DLD1 (cell line): Measurements from ENCODE around the gene PIANP.
"Not testable (repeated sequence)": the region's sequence is repeated elsewhere in the genome, so short reads cannot be mapped to it uniquely, and the experiment has no call there.

ENCODE experiments used
- in situ Hi-C: cut with HindIII; loops from 2 replicates; pipeline ENCODE4 v1.10.0; 2017; ENCODE audit warnings: low sequenced_read_pairs

The PIANP gene, protein sequence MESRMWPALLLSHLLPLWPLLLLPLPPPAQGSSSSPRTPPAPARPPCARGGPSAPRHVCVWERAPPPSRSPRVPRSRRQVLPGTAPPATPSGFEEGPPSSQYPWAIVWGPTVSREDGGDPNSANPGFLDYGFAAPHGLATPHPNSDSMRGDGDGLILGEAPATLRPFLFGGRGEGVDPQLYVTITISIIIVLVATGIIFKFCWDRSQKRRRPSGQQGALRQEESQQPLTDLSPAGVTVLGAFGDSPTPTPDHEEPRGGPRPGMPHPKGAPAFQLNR

DNA sequence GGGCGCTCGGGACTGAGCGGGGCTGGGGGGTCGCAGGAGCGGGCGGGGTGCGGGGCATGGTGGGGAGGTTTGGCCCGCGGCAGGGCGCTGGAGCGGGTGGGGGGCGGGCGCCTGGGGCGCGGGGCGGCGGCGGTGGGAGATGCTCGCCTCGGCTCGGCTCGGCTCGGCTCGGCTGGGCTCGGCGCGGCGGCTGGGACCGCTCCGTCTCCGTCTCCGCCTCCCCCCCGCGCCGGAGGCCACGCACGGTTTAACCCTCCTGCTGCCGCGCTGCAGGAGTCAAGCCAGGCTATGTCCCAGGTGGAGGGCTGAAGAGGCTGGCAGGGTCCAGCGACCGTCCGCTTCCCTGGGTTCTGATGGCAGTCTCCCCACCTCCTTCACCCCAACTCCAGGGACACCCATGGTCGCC is at the start of gene PIANP:
PIANP (minus strand) TSS at position 170 of the 406 bp plus-strand sequence. CDS start 2,754 bp downstream, outside the sequence.
- in situ Hi-C loops: no loop called here

DNA sequence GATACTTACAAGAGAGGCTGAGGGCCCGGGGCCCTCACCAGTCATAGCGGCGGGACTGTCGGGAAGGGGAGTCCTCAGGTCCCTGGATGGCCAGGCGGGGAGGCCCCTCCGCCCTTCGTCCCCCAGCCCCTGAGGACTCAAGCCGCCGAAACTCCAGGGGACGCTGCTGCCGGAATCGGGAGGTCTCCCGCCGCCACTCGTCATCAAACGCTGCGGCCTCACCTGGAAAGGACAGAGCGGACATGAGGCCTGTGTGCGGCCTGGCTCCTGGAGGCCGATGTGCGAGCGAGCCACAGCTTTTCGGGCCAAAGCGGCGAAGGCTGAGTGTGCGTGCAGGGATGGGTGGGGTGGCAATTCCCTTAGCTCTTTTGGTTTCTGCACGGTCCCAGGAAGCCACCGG is 48.1 kb upstream of the PIANP start:
- in situ Hi-C loops: no loop called here

- in situ Hi-C loops: no loop called here
These were observed 46.6 kb upstream of the PIANP start for GRCh38 chr12:6747216-6747615.

- in situ Hi-C loops: no loop called here
These were observed 45.3 kb upstream of the PIANP start for GRCh38 chr12:6745741-6746525.

GRCh38 chr12:6743300-6743699 is 42.7 kb upstream of the PIANP start:
- in situ Hi-C loops: not testable (repeated sequence)

GRCh38 chr12:6742834-6743233 is 42.2 kb upstream of the PIANP start:
- in situ Hi-C loops: no loop called here

DNA sequence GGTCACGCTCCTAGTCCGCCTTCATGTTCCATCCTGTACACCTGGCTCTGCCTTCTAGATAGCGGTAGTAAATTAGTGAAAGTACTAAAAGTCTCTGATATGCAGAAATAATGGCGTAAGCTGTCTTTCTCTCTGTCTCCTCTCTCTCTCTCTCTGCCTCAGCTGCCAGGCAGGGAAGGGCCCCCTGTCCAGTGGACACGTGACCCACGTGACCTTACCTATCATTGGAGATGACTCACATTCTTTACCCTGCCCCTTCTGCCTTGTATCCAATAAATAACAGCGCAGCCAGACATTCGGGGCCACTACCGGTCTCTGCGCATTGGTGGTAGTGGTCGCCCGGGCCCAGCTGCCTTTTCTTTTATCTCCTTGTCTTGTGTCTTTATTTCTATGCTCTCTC is 41.5 kb upstream of the PIANP start:
- in situ Hi-C loops: not testable (repeated sequence)

GRCh38 chr12:6736754-6737153 is 36.1 kb upstream of the PIANP start:
- in situ Hi-C loops: no loop called here

- in situ Hi-C loops: no loop called here
These were observed 35.0 kb upstream of the PIANP start for GRCh38 chr12:6735448-6736191.

GRCh38 chr12:6734506-6735387 is 34.1 kb upstream of the PIANP start:
- in situ Hi-C loops: no loop called here

- in situ Hi-C loops: no loop called here
These were observed 29.6 kb upstream of the PIANP start for GRCh38 chr12:6730169-6730568.

DNA sequence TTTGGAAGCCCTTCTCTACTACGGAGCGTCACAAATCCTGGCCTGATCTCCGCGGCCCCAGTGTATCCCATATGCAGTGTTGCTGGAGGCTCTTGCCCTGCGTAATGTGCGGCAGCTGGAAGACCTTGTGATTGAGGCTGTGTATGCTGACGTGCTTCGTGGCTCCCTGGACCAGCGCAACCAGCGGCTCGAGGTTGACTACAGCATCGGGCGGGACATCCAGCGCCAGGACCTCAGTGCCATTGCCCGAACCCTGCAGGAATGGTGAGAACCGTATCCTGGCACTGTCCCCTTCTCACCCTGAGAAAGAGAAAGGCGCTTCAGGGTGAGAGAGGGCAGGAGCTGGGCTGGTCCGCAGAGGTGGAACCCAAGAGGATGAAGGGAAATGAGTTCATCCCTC is 28.6 kb upstream of the PIANP start:
- in situ Hi-C loops: no loop called here

- in situ Hi-C loops: no loop called here
These were observed 24.7 kb upstream of the PIANP start for GRCh38 chr12:6725350-6725749.

DNA sequence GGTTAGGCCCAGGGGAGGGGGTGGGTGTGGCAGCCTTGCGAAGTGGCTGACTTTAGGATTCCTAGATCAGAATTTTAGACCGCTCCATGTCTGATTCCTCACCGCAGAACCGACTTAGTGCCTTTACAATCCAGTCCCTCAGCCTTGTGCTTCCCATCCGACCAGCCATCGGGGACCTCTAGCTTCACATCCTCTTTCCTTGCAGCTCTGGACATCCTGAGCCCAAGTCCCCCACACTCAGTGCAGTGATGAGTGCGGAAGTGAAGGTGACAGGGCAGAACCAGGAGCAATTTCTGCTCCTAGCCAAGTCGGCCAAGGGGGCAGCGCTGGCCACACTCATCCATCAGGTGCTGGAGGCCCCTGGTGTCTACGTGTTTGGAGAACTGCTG is 23.8 kb upstream of the PIANP start:
- in situ Hi-C loops: no loop called here

GRCh38 chr12:6723607-6724408 is 23.2 kb upstream of the PIANP start, which contains the start of gene COPS7A:
COPS7A (plus strand) TSS chr12:6724046; CDS start chr12:6724657, 611 bp downstream.
- in situ Hi-C loops: no loop called here

- in situ Hi-C loops: no loop called here
These were observed 22.2 kb upstream of the PIANP start for GRCh38 chr12:6722863-6723262.

GRCh38 chr12:6716874-6717437 is 16.3 kb upstream of the PIANP start:
- in situ Hi-C loops: no loop called here

DNA sequence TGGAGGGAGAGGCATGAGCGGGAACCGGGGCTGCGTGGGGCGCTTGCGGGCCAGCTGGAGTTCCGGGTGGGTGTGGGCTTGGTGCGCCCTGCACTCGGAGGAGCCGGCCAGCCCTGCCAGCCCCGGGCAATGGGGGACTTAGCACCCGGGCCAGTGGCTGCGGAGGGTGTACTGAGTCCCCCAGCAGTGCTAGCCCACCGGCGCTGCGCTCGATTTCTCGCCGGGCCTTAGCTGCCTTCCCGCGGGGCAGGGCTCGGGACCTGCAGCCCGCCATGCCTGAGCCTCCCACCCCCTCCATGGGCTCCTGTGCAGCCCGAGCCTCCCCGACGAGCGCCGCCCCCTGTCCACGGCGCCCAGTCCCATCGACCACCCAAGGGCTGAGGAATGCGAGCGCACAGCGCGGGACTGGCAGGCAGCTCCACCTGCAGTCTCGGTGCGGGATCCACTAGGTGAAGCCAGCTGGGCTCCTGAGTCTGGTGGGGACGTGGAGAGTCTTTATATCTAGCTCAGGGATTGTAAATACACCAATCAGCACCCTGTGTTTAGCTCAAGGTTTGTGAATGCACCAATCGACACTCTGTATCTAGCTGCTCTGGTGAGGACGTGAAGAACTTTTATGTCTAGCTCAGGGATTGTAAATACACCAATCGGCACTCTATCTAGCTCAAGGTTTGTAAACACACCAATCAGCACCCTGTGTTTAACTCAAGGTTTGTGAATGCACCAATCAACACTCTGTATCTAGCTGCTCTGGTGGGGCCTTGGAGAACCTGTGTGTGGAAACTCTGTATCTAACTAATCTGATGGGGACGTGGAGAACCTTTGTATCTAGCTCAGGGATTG is 15.6 kb upstream of the PIANP start:
- in situ Hi-C loops: not testable (repeated sequence)
